K562 (cell line): ENCODE data around the gene SGSM2. TPM values are rescaled to one million over a fixed set of nuclear protein-coding genes. Genes with fewer than 3 reads are reported as not detected.

Experiments used
- ATAC-seq: fragments of 200-7000 bp; cut with Tn5 transposase; 3 replicates; pipeline ENCODE4 v1.9.1; 2020; ENCODE audit warnings: moderate library complexity
- BruUV-seq: library from RNA; stranded (reverse); fragments of 400-500 nt; replicated peaks from 2 replicates; lab custom pipeline; 2021; lab: Mats Ljungman, UMichigan
- CTCF ChIA-PET: fragments of 300-600 bp; formaldehyde crosslinking; extraction: SDS; loops from one replicate; lab custom pipeline; 2021; ENCODE audit warnings: low intra/inter-chr PET ratio; lab: Yijun Ruan, JAX
- POLR2A ChIA-PET: fragments of 300-600, 350-650 bp; sonication (Branson Sonifier 250); formaldehyde crosslinking; extraction: SDS; loops from one replicate; lab custom pipeline; 2021; ENCODE audit warnings: antibody characterized with exemption, inconsistent platforms; lab: Yijun Ruan, JAX
- DNase-seq, 4 experiments: peaks; one replicate each; pipeline versions ENCODE4 v3.0.0 to v3.0.0-alpha.2; 2011 to 2018; ENCODE audit warnings: low spot score in 3 of 4, mixed read lengths in 3 of 4; ENCODE audit errors: extremely low read depth in 1 of 4
- FAIRE-seq: peaks from 2 replicates; lab custom pipeline; 2011; peaks lifted over from hg19 to GRCh38; lab: Jason Lieb, UNC
- H2AFZ ChIP-seq: 2 replicates; pipeline ENCODE4 v1.6.0; 2011; ENCODE audit warnings: low read depth, low read length, control low read depth, inconsistent platforms
- H3K27ac ChIP-seq: fragments of 200-600 bp; 3 replicates; pipeline ENCODE4 v1.8.0; 2011; ENCODE audit warnings: low read depth, mild to moderate bottlenecking, control low read depth, inconsistent platforms, low read length, moderate library complexity, mixed read lengths; ENCODE audit errors: extremely low read depth
- H3K27me3 ChIP-seq, 2 experiments: fragments of 300-600 bp in 1 of 2; 2 replicates in 1 of 2; 3 replicates in 1 of 2; pipeline versions ENCODE4 v1.6.0 to v1.8.0; 2011; ENCODE audit warnings: inconsistent platforms in 2 of 2, low read length in 2 of 2, mild to moderate bottlenecking in 1 of 2, mixed read lengths in 1 of 2, moderate library complexity in 1 of 2; ENCODE audit not compliant: control insufficient read depth in 2 of 2, insufficient read depth in 2 of 2
- H3K36me3 ChIP-seq: fragments of 300-600 bp; 3 replicates; pipeline ENCODE4 v1.8.0; 2011; ENCODE audit warnings: mild to moderate bottlenecking, low read length, inconsistent platforms; ENCODE audit not compliant: control insufficient read depth, insufficient read depth
- H3K4me1 ChIP-seq, 2 experiments: fragments of 200-600 bp in 1 of 2; replicated peaks in 1 of 2; 2 replicates in 1 of 2; 3 replicates in 1 of 2; pipeline versions ENCODE4 v1.5.1 to v1.8.0; 2011; ENCODE audit warnings: inconsistent platforms in 2 of 2, low read length in 2 of 2, mild to moderate bottlenecking in 1 of 2, mixed read lengths in 1 of 2, moderate library complexity in 1 of 2; ENCODE audit not compliant: control insufficient read depth in 2 of 2, insufficient read depth in 2 of 2
- H3K4me2 ChIP-seq: 2 replicates; pipeline ENCODE4 v1.6.1; 2011; ENCODE audit warnings: low read length, control low read depth, inconsistent platforms, mixed read lengths; ENCODE audit not compliant: insufficient read depth
- H3K4me3 ChIP-seq: fragments of 200-600 bp; sonication (generic), shearing (Covaris generic); 2 replicates; pipeline ENCODE4 v1.5.1; 2016; ENCODE audit warnings: control low read depth, inconsistent platforms
- H3K79me2 ChIP-seq: fragments of 200-600 bp; 3 replicates; pipeline ENCODE4 v1.8.0; 2011; ENCODE audit warnings: low read length, inconsistent platforms; ENCODE audit not compliant: control insufficient read depth, insufficient read depth
- H3K9ac ChIP-seq, 2 experiments: 2 replicates each; pipeline versions ENCODE4 v1.6.0 to v1.6.1; 2011; ENCODE audit warnings: low read depth in 2 of 2, low read length in 2 of 2, control low read depth in 1 of 2, inconsistent platforms in 1 of 2, mild to moderate bottlenecking in 1 of 2, mixed read lengths in 1 of 2; ENCODE audit not compliant: insufficient read depth in 1 of 2
- H3K9me1 ChIP-seq: one replicate; pipeline ENCODE4 v1.6.0; 2011; ENCODE audit warnings: inconsistent platforms, mild to moderate bottlenecking, low read length, moderate library complexity; ENCODE audit not compliant: control insufficient read depth, insufficient read depth
- H3K9me3 ChIP-seq: replicated peaks from 2 replicates; pipeline ENCODE4 v1.5.1; 2011; ENCODE audit warnings: low read depth, low read length, inconsistent platforms; ENCODE audit not compliant: control insufficient read depth, insufficient read depth
- H4K20me1 ChIP-seq: replicated peaks from 2 replicates; pipeline ENCODE4 v1.6.1; 2011; ENCODE audit warnings: low read length, inconsistent platforms, mixed read lengths; ENCODE audit not compliant: control insufficient read depth, insufficient read depth
- ATF6 ChIP-seq: sonication (generic); formaldehyde crosslinking; IDR thresholded peaks from 2 replicates; pipeline ENCODE4 v1.4.0; 2020; ENCODE audit warnings: mild to moderate bottlenecking, missing genetic modification reagents
- DLX4 ChIP-seq: fragments of 250-450 bp; sonication (Bioruptor Pico); IDR thresholded peaks from 2 replicates; pipeline ENCODE4 v1.6.1; 2021; ENCODE audit warnings: mild to moderate bottlenecking
- NUFIP1 ChIP-seq: fragments of 450-650 bp; IDR thresholded peaks from 2 replicates; pipeline ENCODE4 v1.6.1; 2018; ENCODE audit not compliant: partially characterized antibody
- SRSF7 ChIP-seq: fragments of 200-400 bp; formaldehyde crosslinking; optimal IDR thresholded peaks from 2 replicates; pipeline ENCODE3; 2017; ENCODE audit warnings: mild to moderate bottlenecking, low read depth, low read length
- TARDBP ChIP-seq: fragments of 450-650 bp; IDR thresholded peaks from 2 replicates; pipeline ENCODE4 v1.6.1; 2016
- TBP ChIP-seq: optimal IDR thresholded peaks from 2 replicates; pipeline ENCODE3; 2011; ENCODE audit warnings: low read depth, low read length, improper control_type of control experiment
- XRCC5 ChIP-seq: fragments of 200-400 bp; formaldehyde crosslinking; IDR thresholded peaks from 2 replicates; pipeline ENCODE4 v1.6.1; 2017; ENCODE audit warnings: low read depth, mild to moderate bottlenecking, low read length
- ZNF318 ChIP-seq, 2 experiments: fragments of 450-650 bp; IDR thresholded peaks; 2 replicates each; pipeline ENCODE4 v1.6.1; 2016; ENCODE audit warnings: mild to moderate bottlenecking in 2 of 2, borderline replicate concordance in 1 of 2, low read depth in 1 of 2, moderate library complexity in 1 of 2
- ZNF77 ChIP-seq: fragments of 250-450 bp; sonication (Bioruptor Pico); IDR thresholded peaks from 2 replicates; pipeline ENCODE4 v1.5.0; 2020
- WGBS: fragments of 100-300 bp; shearing (Covaris generic); methylation state at CpG from one replicate; pipeline ENCODE4 v1.1.6; 2016; ENCODE audit warnings: low coverage, mixed read lengths; ENCODE audit not compliant: insufficient coverage; ENCODE audit errors: missing lambda C conversion rate; 5-methylcytosine and 5-hydroxymethylcytosine counted together
- in situ Hi-C: fragments of 300-500 bp; cut with MboI; formaldehyde crosslinking; loops from 4 replicates; pipeline ENCODE4 v1.15.0; 2018; ENCODE audit warnings: inconsistent platforms, mixed read lengths
- intact Hi-C: fragments of 100-400 bp; cut with micrococcal nuclease; formaldehyde crosslinking; loops from 2 replicates; pipeline ENCODE4 v1.14.2; 2022
- polyA plus RNA-seq, 8 experiments: library from polyadenylated mRNA; depleted of rRNA in 4 of 8; stranded (reverse) in 5 of 8; unstranded in 3 of 8; fragments of >200 nt; fragmentation: Nextera tagmentation in 2 of 8; fragmentation: Illumina TruSeq in 1 of 8; extraction: Ambion mirVana in 2 of 8; extraction: Trizol in 1 of 8; gene quantifications; 2 replicates each; pipeline versions ENCODE4 v1.2.1 to v1.2.3, GENCODE V29; 2011 to 2014; ENCODE audit warnings: inconsistent platforms in 1 of 8, missing spikeins in 1 of 8
- total RNA-seq, 7 experiments: library from RNA; depleted of rRNA in 6 of 7; stranded (reverse); fragments of >200 nt in 6 of 7; fragmentation: Illumina TruSeq in 2 of 7; extraction: Trizol in 2 of 7; gene quantifications; 2 replicates each; pipeline versions ENCODE4 v1.2.1 to v1.2.3, GENCODE V29; 2011 to 2021; ENCODE audit warnings: low replicate concordance in 1 of 7

SGSM2 gene
- total and polyA plus RNA-seq, 9 of the 15 experiments (the other 6 are each of a cell fraction or from before 2014, with no cell fraction given), result 0.20 to 26.3 (median 14.8) TPM

- H3K9me1 ChIP-seq, result peaks cover 3% of the 10 kb centered on the region
- in situ Hi-C loops (no loop called here), intact Hi-C loops (no loop called here)
- BruUV-seq, result no TSS peak
- 0 out of 2 replicates have a peak, but pooled peaks cover 3% of the 10 kb centered on the region for H4K20me1 ChIP-seq
- no peaks in the 10 kb centered on the region for H3K27me3 ChIP-seq
- DNase-seq (peak; percentile 63 to 94 (median 76)), ATAC-seq (peak; percentile 73), FAIRE-seq (peak; percentile 49)
- H3K9ac ChIP-seq, result peak overlapping the region; percentile 99
- H2AFZ ChIP-seq, result peak overlapping the region; percentile 80
- H3K4me1 ChIP-seq, result peaks cover 33 to 71% of the 10 kb centered on the region in 2 experiments
- peak overlapping the region; percentile 95 for H3K4me2 ChIP-seq
- H3K36me3 ChIP-seq, result no peaks in the 10 kb centered on the region
- ChIA-PET CTCF (no interaction called here), POLR2A (interaction anchor here (0.6 to 1.1 kb wide), 5 partner anchors 8 to 748 kb away, joined by 3 to 4 read pairs (median 3); no protein-coding TSS in a partner anchor)
- H3K9me3 ChIP-seq, result no peaks in the 10 kb centered on the region
- under 1% methylated on average over 26 of the region's 82 CpGs for WGBS
- H3K27ac ChIP-seq, result peak overlapping the region; percentile 100
- peaks cover 51% of the 10 kb centered on the region for H3K79me2 ChIP-seq
- peak overlapping the region; percentile 91 for H3K4me3 ChIP-seq
- TF ChIP-seq SRSF7, result no peak
- TF ChIP-seq ZNF318 (IDR thresholded peaks at IDR 0.05; ENCODE audit: borderline replicate concordance in 1 of 2, low read depth in 1 of 2), result no peak
- no peak for TF ChIP-seq NUFIP1
- TF ChIP-seq ZNF77, result no peak
- TF ChIP-seq TARDBP, result 0 out of 2 replicates have a peak, but pooled peaks have one; percentile 20
- peak; percentile 75 for TF ChIP-seq TBP
- no peak for TF ChIP-seq DLX4 (CRISPR knock-in tag)
- TF ChIP-seq XRCC5, result no peak
- TF ChIP-seq ATF6, result 0 out of 2 replicates have a peak, but pooled peaks have one; percentile 28
Observed at GRCh38 chr17:2399572-2400473, 62.5 kb downstream of the SGSM2 start.
